GM21381 (cell line): Measurements from ENCODE around the gene OR2T3.
"Not testable (repeated sequence)": the region's sequence is repeated elsewhere in the genome, so short reads cannot be mapped to it uniquely, and the experiment has no call there.

Experiments used
- ATAC-seq: cut with Tn5 transposase; IDR thresholded peaks from one replicate; pipeline ENCODE4 v1.9.1; 2021; ENCODE audit warnings: mild to moderate bottlenecking, moderate library complexity; ENCODE audit not compliant: unreplicated experiment

OR2T3 gene

GRCh38 chr1:248473051-248473450 lies at the start of gene OR2T3:
Gene OR2T3 (plus strand): TSS chr1:248473351. CDS start chr1:248473351, 0 bp downstream.
- ATAC-seq: not testable (repeated sequence)

- peak; percentile 43 for ATAC-seq
Observed at GRCh38 chr1:248427526-248428191, 45.5 kb upstream of the OR2T3 start.

GRCh38 chr1:248428192-248428533 lies 45.0 kb upstream of the OR2T3 start:
- peak; percentile 88 for ATAC-seq

GRCh38 chr1:248431683-248432082 lies 41.5 kb upstream of the OR2T3 start:
- ATAC-seq: not testable (repeated sequence)

- ATAC-seq: peak; percentile 38
Observed at GRCh38 chr1:248432201-248432600, 41.0 kb upstream of the OR2T3 start.

- ATAC-seq: not testable (repeated sequence)
Observed at GRCh38 chr1:248433811-248434415, 39.2 kb upstream of the OR2T3 start.

GRCh38 chr1:248434913-248435312 lies 38.2 kb upstream of the OR2T3 start:
- not testable (repeated sequence) for ATAC-seq

- ATAC-seq: not testable (repeated sequence)
Observed at GRCh38 chr1:248436303-248436702, 36.8 kb upstream of the OR2T3 start.

- not testable (repeated sequence) for ATAC-seq
Observed at GRCh38 chr1:248438668-248439067, 34.5 kb upstream of the OR2T3 start.

- not testable (repeated sequence) for ATAC-seq
Observed at GRCh38 chr1:248439283-248439682, 33.9 kb upstream of the OR2T3 start.

GRCh38 chr1:248442500-248443277 lies 30.5 kb upstream of the OR2T3 start:
- ATAC-seq: not testable (repeated sequence)

GRCh38 chr1:248444603-248445002 lies 28.5 kb upstream of the OR2T3 start:
- not testable (repeated sequence) for ATAC-seq

GRCh38 chr1:248445399-248445798 lies 27.8 kb upstream of the OR2T3 start, which contains the start of gene OR2T2:
Gene OR2T2 (plus strand): TSS chr1:248445637. CDS start chr1:248452798, 7,161 bp downstream.
- not testable (repeated sequence) for ATAC-seq

GRCh38 chr1:248448409-248449074 lies 24.6 kb upstream of the OR2T3 start:
- peak; percentile 39 for ATAC-seq

- not testable (repeated sequence) for ATAC-seq
Observed at GRCh38 chr1:248449821-248450465, 23.2 kb upstream of the OR2T3 start.

- peak; percentile 54 for ATAC-seq
Observed at GRCh38 chr1:248450466-248451145, 22.5 kb upstream of the OR2T3 start.

- not testable (repeated sequence) for ATAC-seq
Observed at GRCh38 chr1:248453619-248454018, 19.5 kb upstream of the OR2T3 start.

- not testable (repeated sequence) for ATAC-seq
Observed at GRCh38 chr1:248455045-248455444, 18.1 kb upstream of the OR2T3 start.

GRCh38 chr1:248456635-248457034 lies 16.5 kb upstream of the OR2T3 start:
- not testable (repeated sequence) for ATAC-seq

- not testable (repeated sequence) for ATAC-seq
Observed at GRCh38 chr1:248459117-248459516, 14.0 kb upstream of the OR2T3 start.
